ENCODE results near the gene VSIR.

DNA sequence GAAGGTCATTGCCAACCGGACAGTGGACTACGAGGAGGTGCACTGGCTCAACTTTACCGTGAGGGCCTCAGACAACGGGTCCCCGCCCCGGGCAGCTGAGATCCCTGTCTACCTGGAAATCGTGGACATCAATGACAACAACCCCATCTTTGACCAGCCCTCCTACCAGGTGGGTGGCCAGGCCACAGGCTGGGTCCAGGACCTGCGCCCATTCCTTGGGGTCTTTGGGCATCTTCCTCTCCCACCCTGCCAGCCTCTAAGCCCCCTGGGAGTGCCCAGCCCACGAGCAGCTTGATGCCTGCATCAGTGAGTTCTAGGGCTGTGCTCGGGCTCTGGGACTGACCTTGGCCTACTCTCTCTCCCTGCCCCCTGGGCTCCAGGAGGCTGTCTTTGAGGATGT, 25.8 kb upstream of the VSIR start:
- TF ChIP-seq, protein P1, sequence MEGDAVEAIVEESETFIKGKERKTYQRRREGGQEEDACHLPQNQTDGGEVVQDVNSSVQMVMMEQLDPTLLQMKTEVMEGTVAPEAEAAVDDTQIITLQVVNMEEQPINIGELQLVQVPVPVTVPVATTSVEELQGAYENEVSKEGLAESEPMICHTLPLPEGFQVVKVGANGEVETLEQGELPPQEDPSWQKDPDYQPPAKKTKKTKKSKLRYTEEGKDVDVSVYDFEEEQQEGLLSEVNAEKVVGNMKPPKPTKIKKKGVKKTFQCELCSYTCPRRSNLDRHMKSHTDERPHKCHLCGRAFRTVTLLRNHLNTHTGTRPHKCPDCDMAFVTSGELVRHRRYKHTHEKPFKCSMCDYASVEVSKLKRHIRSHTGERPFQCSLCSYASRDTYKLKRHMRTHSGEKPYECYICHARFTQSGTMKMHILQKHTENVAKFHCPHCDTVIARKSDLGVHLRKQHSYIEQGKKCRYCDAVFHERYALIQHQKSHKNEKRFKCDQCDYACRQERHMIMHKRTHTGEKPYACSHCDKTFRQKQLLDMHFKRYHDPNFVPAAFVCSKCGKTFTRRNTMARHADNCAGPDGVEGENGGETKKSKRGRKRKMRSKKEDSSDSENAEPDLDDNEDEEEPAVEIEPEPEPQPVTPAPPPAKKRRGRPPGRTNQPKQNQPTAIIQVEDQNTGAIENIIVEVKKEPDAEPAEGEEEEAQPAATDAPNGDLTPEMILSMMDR (IDR thresholded peaks at IDR 0.05) = no peak
- no peak for TF ChIP-seq EZH2 (IDR thresholded peaks at IDR 0.05; ENCODE audit: borderline replicate concordance, insufficient read depth, low read depth, low read length, poor library complexity, severe bottlenecking)
